H1 (cell line): Measurements from ENCODE around the gene RCE1. TPM values are rescaled to one million over a fixed set of nuclear protein-coding genes. Genes with fewer than 3 reads are reported as not detected.

Experiments used
- CTCF ChIA-PET: fragments of 300-600 bp; sonication (Branson Sonifier 250); formaldehyde crosslinking; loops from one replicate; lab custom pipeline; 2021; ENCODE audit not compliant: partially characterized antibody; lab: Charles Lee
- POLR2A ChIA-PET: fragments of 300-600 bp; sonication (Branson Sonifier 250); formaldehyde crosslinking; loops from one replicate; lab custom pipeline; 2021; ENCODE audit warnings: inconsistent platforms; ENCODE audit not compliant: partially characterized antibody; lab: Charles Lee
- DNase-seq, 2 experiments: peaks; one replicate each; pipeline versions ENCODE4 v3.0.0 to v3.0.0-alpha.2; 2010 to 2022; ENCODE audit warnings: low spot score in 2 of 2, low read depth in 1 of 2, mixed read lengths in 1 of 2
- FAIRE-seq: peaks from 2 replicates; lab custom pipeline; 2011; peaks lifted over from hg19 to GRCh38; lab: Jason Lieb, UNC
- H2AFZ ChIP-seq: 2 replicates; pipeline ENCODE4 v1.8.1; 2012; ENCODE audit warnings: low read length, inconsistent platforms
- H2AK5ac ChIP-seq: 2 replicates; pipeline ENCODE4 v1.6.1; 2013; ENCODE audit warnings: low read depth, low read length
- H2BK120ac ChIP-seq: replicated peaks from 2 replicates; pipeline ENCODE3; 2013; ENCODE audit warnings: low read depth, low read length, inconsistent platforms
- H2BK12ac ChIP-seq: 2 replicates; pipeline ENCODE4 v1.6.1; 2013; ENCODE audit warnings: low read depth, low read length
- H2BK15ac ChIP-seq: 2 replicates; pipeline ENCODE4 v1.6.1; 2013; ENCODE audit warnings: low read length
- H2BK20ac ChIP-seq: 2 replicates; pipeline ENCODE4 v1.6.1; 2013; ENCODE audit warnings: low read length
- H2BK5ac ChIP-seq: 2 replicates; pipeline ENCODE4 v1.6.1; 2013; ENCODE audit warnings: low read depth, low read length
- H3K14ac ChIP-seq: 2 replicates; pipeline ENCODE4 v1.6.1; 2013; ENCODE audit warnings: inconsistent platforms; ENCODE audit not compliant: insufficient read length
- H3K18ac ChIP-seq: 2 replicates; pipeline ENCODE4 v1.6.1; 2013; ENCODE audit warnings: low read length; ENCODE audit errors: extremely low read depth
- H3K23ac ChIP-seq: 2 replicates; pipeline ENCODE4 v1.6.1; 2013; ENCODE audit warnings: inconsistent platforms; ENCODE audit not compliant: insufficient read length
- H3K23me2 ChIP-seq: 2 replicates; pipeline ENCODE4 v1.6.1; 2013; ENCODE audit warnings: low read depth, low read length
- H3K27ac ChIP-seq: 2 replicates; pipeline ENCODE4 v1.6.1; 2011; ENCODE audit warnings: low read depth, low read length, inconsistent platforms
- H3K27me3 ChIP-seq, 4 experiments: replicated peaks in 1 of 4; 1 replicate in 1 of 4; 2 replicates in 3 of 4; pipeline versions ENCODE4 v1.6.1 to v1.8.1; 2011 to 2013; ENCODE audit warnings: low read length in 3 of 4, mild to moderate bottlenecking in 3 of 4, inconsistent platforms in 2 of 4, mixed read lengths in 2 of 4, moderate library complexity in 1 of 4; ENCODE audit not compliant: control insufficient read depth in 3 of 4, insufficient read depth in 3 of 4; ENCODE audit errors: extremely low read depth in 1 of 4
- H3K36me3 ChIP-seq, 4 experiments: 2 replicates each; pipeline versions ENCODE4 v1.6.1 to v1.8.1; 2011 to 2013; ENCODE audit warnings: mild to moderate bottlenecking in 4 of 4, low read length in 3 of 4, moderate library complexity in 2 of 4, control low read depth in 1 of 4, inconsistent platforms in 1 of 4; ENCODE audit not compliant: insufficient read depth in 4 of 4, control insufficient read depth in 2 of 4
- H3K4ac ChIP-seq: replicated peaks from 2 replicates; pipeline ENCODE3; 2013; ENCODE audit warnings: low read length, low read depth, mixed read lengths, inconsistent platforms; ENCODE audit not compliant: insufficient read length
- H3K4me1 ChIP-seq, 4 experiments: replicated peaks in 1 of 4; 1 replicate in 1 of 4; 2 replicates in 3 of 4; pipeline versions ENCODE4 v1.6.1 to v1.8.1; 2011 to 2013; ENCODE audit warnings: low read length in 3 of 4, inconsistent platforms in 2 of 4, mixed read lengths in 1 of 4; ENCODE audit not compliant: insufficient read depth in 4 of 4, control insufficient read depth in 3 of 4
- H3K4me2 ChIP-seq, 2 experiments: 2 replicates each; pipeline versions ENCODE4 v1.6.1 to v1.8.1; 2011 to 2013; ENCODE audit warnings: low read depth in 2 of 2, low read length in 2 of 2, control low read depth in 1 of 2, inconsistent platforms in 1 of 2, mild to moderate bottlenecking in 1 of 2; ENCODE audit not compliant: insufficient read depth in 1 of 2
- H3K4me3 ChIP-seq, 4 experiments: fragments of 200-600, 300-600 bp in 1 of 4; sonication (generic), shearing (Covaris generic), sonication (Bioruptor Twin) in 1 of 4; 2 replicates each; pipeline versions ENCODE4 v1.5.1 to v1.8.1; 2011 to 2016; ENCODE audit warnings: low read length in 4 of 4, low read depth in 3 of 4, control low read depth in 2 of 4, inconsistent platforms in 2 of 4, mild to moderate bottlenecking in 2 of 4, mixed read lengths in 1 of 4, moderate library complexity in 1 of 4; ENCODE audit not compliant: insufficient read depth in 2 of 4; ENCODE audit errors: extremely low read depth in 1 of 4
- H3K56ac ChIP-seq: replicated peaks from 2 replicates; pipeline ENCODE3; 2013; ENCODE audit warnings: low read depth, mild to moderate bottlenecking, mixed read lengths, low read length, inconsistent platforms; ENCODE audit not compliant: insufficient read length
- H3K79me1 ChIP-seq: 2 replicates; pipeline ENCODE4 v1.6.1; 2013; ENCODE audit warnings: low read depth, low read length, control low read depth
- H3K79me2 ChIP-seq, 2 experiments: 2 replicates each; pipeline versions ENCODE4 v1.6.1 to v1.8.1; 2012 to 2013; ENCODE audit warnings: low read length in 2 of 2, mild to moderate bottlenecking in 2 of 2, inconsistent platforms in 1 of 2; ENCODE audit not compliant: insufficient read depth in 2 of 2, control insufficient read depth in 1 of 2
- H3K9ac ChIP-seq, 4 experiments: replicated peaks in 1 of 4; 1 replicate in 1 of 4; 2 replicates in 3 of 4; pipeline versions ENCODE4 v1.6.1 to v1.8.1; 2011 to 2013; ENCODE audit warnings: low read depth in 3 of 4, low read length in 3 of 4, control low read depth in 2 of 4, mild to moderate bottlenecking in 2 of 4, moderate library complexity in 2 of 4, inconsistent platforms in 1 of 4; ENCODE audit errors: extremely low read depth in 1 of 4
- H3K9me3 ChIP-seq, 2 experiments: 2 replicates each; pipeline versions ENCODE4 v1.6.1 to v1.8.1; 2012 to 2013; ENCODE audit warnings: mild to moderate bottlenecking in 2 of 2, moderate library complexity in 2 of 2, control low read depth in 1 of 2, inconsistent platforms in 1 of 2, low read depth in 1 of 2, low read length in 1 of 2, mixed read lengths in 1 of 2; ENCODE audit not compliant: insufficient read depth in 2 of 2
- H4K20me1 ChIP-seq, 2 experiments: replicated peaks in 1 of 2; 2 replicates each; pipeline versions ENCODE3 to v1.8.1; 2011 to 2013; ENCODE audit warnings: inconsistent platforms in 2 of 2, low read length in 2 of 2, mild to moderate bottlenecking in 1 of 2; ENCODE audit not compliant: insufficient read depth in 2 of 2, control insufficient read depth in 1 of 2
- H4K5ac ChIP-seq: 2 replicates; pipeline ENCODE4 v1.6.1; 2013; ENCODE audit warnings: low read length, low read depth, mixed read lengths, inconsistent platforms; ENCODE audit not compliant: insufficient read length
- H4K8ac ChIP-seq: 2 replicates; pipeline ENCODE4 v1.8.0; 2013; ENCODE audit warnings: mild to moderate bottlenecking, moderate library complexity, low read length, inconsistent platforms; ENCODE audit not compliant: insufficient read depth; ENCODE audit errors: extremely low read depth
- H4K91ac ChIP-seq: replicated peaks from 2 replicates; pipeline ENCODE3; 2013; ENCODE audit warnings: low read length, mixed read lengths, inconsistent platforms; ENCODE audit not compliant: insufficient read length
- ATF3 ChIP-seq: IDR thresholded peaks from 2 replicates; pipeline ENCODE4 v1.6.1; 2011; ENCODE audit warnings: low read depth, mild to moderate bottlenecking, low read length; ENCODE audit not compliant: insufficient read depth
- BACH1 ChIP-seq: IDR thresholded peaks from 2 replicates; pipeline ENCODE4 v1.6.1; 2012; ENCODE audit warnings: low read length, improper control_type of control experiment
- CHD2 ChIP-seq: IDR thresholded peaks from 2 replicates; pipeline ENCODE4 v1.6.1; 2012; ENCODE audit warnings: low read length, improper control_type of control experiment
- FOSL1 ChIP-seq: IDR thresholded peaks from 2 replicates; pipeline ENCODE4 v1.6.1; 2011; ENCODE audit warnings: mild to moderate bottlenecking, low read depth, low read length, moderate library complexity; ENCODE audit not compliant: insufficient read depth
- MAFK ChIP-seq: IDR thresholded peaks from 2 replicates; pipeline ENCODE4 v1.6.1; 2012; ENCODE audit warnings: low read depth, mild to moderate bottlenecking, improper control_type of control experiment, low read length
- PHF8 ChIP-seq: fragments of 200-600 bp; sonication (generic); conservative IDR thresholded peaks from 2 replicates; pipeline ENCODE4 v1.7.1; 2012; ENCODE audit warnings: low read depth, mild to moderate bottlenecking, inconsistent platforms, low read length, moderate library complexity
- POU5F1 ChIP-seq: IDR thresholded peaks from 2 replicates; pipeline ENCODE4 v1.6.1; 2011; ENCODE audit warnings: low read depth, mild to moderate bottlenecking, low read length, moderate library complexity
- SIX5 ChIP-seq: IDR thresholded peaks from 2 replicates; pipeline ENCODE4 v1.6.1; 2011; ENCODE audit warnings: mild to moderate bottlenecking, low read depth, low read length
- WGBS, 2 experiments: shearing (Covaris generic) in 1 of 2; methylation state at CpG; one replicate each; pipeline versions ENCODE4 v1.1.6 to v1.1.7; 2013 to 2015; ENCODE audit warnings: low lambda C conversion rate in 2 of 2, mixed read lengths in 2 of 2, inconsistent platforms in 1 of 2, low coverage in 1 of 2, missing lambda C conversion rate in 1 of 2; ENCODE audit not compliant: insufficient replicate concordance in 2 of 2, insufficient coverage in 1 of 2, insufficient read length in 1 of 2; ENCODE audit errors: extremely low coverage in 1 of 2, missing lambda C conversion rate in 1 of 2; 5-methylcytosine and 5-hydroxymethylcytosine counted together
- polyA plus RNA-seq, 7 experiments: library from polyadenylated mRNA; depleted of rRNA in 3 of 7; stranded (reverse) in 5 of 7; unstranded in 2 of 7; fragments of >200 nt in 5 of 7; fragments of 200-250 nt in 2 of 7; gene quantifications; 1 replicate in 5 of 7; 2 replicates in 1 of 7; 4 replicates in 1 of 7; pipeline versions ENCODE4 v1.2.1 to v1.2.3, GENCODE V29; 2011 to 2013; ENCODE audit warnings: missing spikeins in 2 of 7, mixed read lengths in 2 of 7
- total RNA-seq: library from RNA; stranded (reverse); fragmentation: NEBNext Ultra II Directional; extraction: Animal tissue kit (Norgen Biotek cat#: 25700); gene quantifications from 2 replicates; pipeline ENCODE4 v1.2.1, GENCODE V29; 2021

Gene RCE1
- total and polyA plus RNA-seq, 2 of the 8 experiments (the other 6 are each of a cell fraction or from before 2014, with no cell fraction given) = 35.8 to 84.8 TPM

GRCh38 chr11:66851239-66851596 lies 8.0 kb downstream of the RCE1 start:
- peaks cover 6% of the 10 kb centered on the region for H3K23me2 ChIP-seq
- no peak overlapping the region for H2BK5ac ChIP-seq
- H4K8ac ChIP-seq = no peak overlapping the region
- H2BK20ac ChIP-seq = no peak overlapping the region
- H2BK120ac ChIP-seq = no peak overlapping the region
- H3K56ac ChIP-seq = no peak overlapping the region
- no peak overlapping the region for H2AFZ ChIP-seq
- WGBS, 2 experiments = 100% methylated on average over 4 of the region's 4 CpGs; no CpG with 5 or more reads in 1 of the 2 experiments
- no peak overlapping the region for H3K14ac ChIP-seq
- no peaks in the 10 kb centered on the region for H3K79me1 ChIP-seq
- ChIA-PET CTCF (interaction anchor here (1.3 to 6.3 kb wide), 15 partner anchors 8 to 202 kb away, joined by 3 to 72 read pairs (median 6); partner anchors contain the start of genes C11orf86 and RCE1), POLR2A (interaction anchor here (1.2 to 5.4 kb wide), 4 partner anchors 7 to 172 kb away, joined by 3 to 53 read pairs (median 6); partner anchors contain the start of genes RCE1 and SYT12)
- no peak overlapping the region for H4K5ac ChIP-seq
- no peak for FAIRE-seq
- H3K4me1 ChIP-seq = peaks cover 5 to 12% (median 5%) of the 10 kb centered on the region in 4 experiments
- H3K18ac ChIP-seq = no peak overlapping the region
- H3K27ac ChIP-seq = no peak overlapping the region
- no peak overlapping the region for H3K4ac ChIP-seq
- H4K91ac ChIP-seq = no peak overlapping the region
- H3K4me3 ChIP-seq = no peak overlapping the region
- H3K79me2 ChIP-seq = no peaks in the 10 kb centered on the region
- H3K27me3 ChIP-seq = no peaks in the 10 kb centered on the region
- H4K20me1 ChIP-seq = no peaks in the 10 kb centered on the region
- no peak overlapping the region for H2AK5ac ChIP-seq
- no peaks in the 10 kb centered on the region for H3K9me3 ChIP-seq
- H3K9ac ChIP-seq = no peak overlapping the region
- H3K36me3 ChIP-seq = peaks cover 0 to 14% (median 6%) of the 10 kb centered on the region in 4 experiments; a peak in 6 of 8 replicates
- no peak overlapping the region for H3K23ac ChIP-seq
- DNase-seq = no peak
- no peak overlapping the region for H2BK12ac ChIP-seq
- H3K4me2 ChIP-seq = no peak overlapping the region
- H2BK15ac ChIP-seq = no peak overlapping the region
- TF ChIP-seq MAFK = no peak
- no peak for TF ChIP-seq ATF3
- no peak for TF ChIP-seq SIX5
- TF ChIP-seq CHD2 = no peak
- TF ChIP-seq FOSL1 = no peak
- TF ChIP-seq PHF8 = no peak
- no peak for TF ChIP-seq BACH1
- no peak for TF ChIP-seq POU5F1
